HFFc6 (cell line): ENCODE data around the gene SFT2D3. TPM values are rescaled to one million over a fixed set of nuclear protein-coding genes. Genes with fewer than 3 reads are reported as not detected.
A peak's percentile ranks its signal among the peaks of the same experiment; 100 is the strongest.

Experiments
- DNase-seq: peaks from one replicate; pipeline ENCODE4 v3.0.0-alpha.2; 2018
- H3K27ac Mint-ChIP-seq: 2 replicates; pipeline ENCODE4 v1.8.0; 2020; ENCODE audit warnings: mild to moderate bottlenecking, mixed read lengths
- H3K27me3 Mint-ChIP-seq: 2 replicates; pipeline ENCODE4 v1.8.0; 2021; ENCODE audit warnings: mild to moderate bottlenecking, moderate library complexity, mixed read lengths; ENCODE audit not compliant: insufficient read depth
- H3K36me3 Mint-ChIP-seq: 2 replicates; pipeline ENCODE4 v1.8.0; 2021; ENCODE audit warnings: low read depth, mixed read lengths
- H3K4me1 Mint-ChIP-seq: 2 replicates; pipeline ENCODE4 v1.8.0; 2020; ENCODE audit warnings: low read depth, mixed read lengths
- H3K4me3 Mint-ChIP-seq: 2 replicates; pipeline ENCODE4 v1.8.0; 2020; ENCODE audit warnings: mild to moderate bottlenecking, moderate library complexity, mixed read lengths
- H3K9me3 Mint-ChIP-seq: 2 replicates; pipeline ENCODE4 v1.8.0; 2020; ENCODE audit warnings: mild to moderate bottlenecking, mixed read lengths
- CTCF ChIP-seq: fragments of 200-600 bp; sonication (generic); IDR thresholded peaks from 2 replicates; pipeline ENCODE4 v1.5.0; 2021; ENCODE audit warnings: antibody characterized with exemption, mild to moderate bottlenecking
- total RNA-seq, 6 experiments: library from RNA; stranded (reverse); fragmentation: NEBNext Ultra II Directional; extraction: Animal tissue kit (Norgen Biotek cat#: 25700); gene quantifications; 2 replicates in 1 of 6; 3 replicates in 5 of 6; pipeline ENCODE4 v1.2.3, GENCODE V29; 2021

Gene SFT2D3
- total RNA-seq, 6 experiments from 2014 or later = 2.5 to 3.2 (median 3.0) TPM

GRCh38 chr2:127690696-127691095 lies 10.6 kb upstream of the SFT2D3 start:
- no peak for DNase-seq
- H3K4me1 Mint-ChIP-seq = no peaks in the 10 kb centered on the region
- no peak for TF ChIP-seq CTCF
- peaks cover 26% of the 10 kb centered on the region for H3K36me3 Mint-ChIP-seq
- peaks cover 3% of the 10 kb centered on the region for H3K27me3 Mint-ChIP-seq
- H3K4me3 Mint-ChIP-seq = no peak overlapping the region
- H3K27ac Mint-ChIP-seq = no peak overlapping the region
- H3K9me3 Mint-ChIP-seq = peaks cover 33% of the 10 kb centered on the region

GRCh38 chr2:127694986-127695385 lies 6.3 kb upstream of the SFT2D3 start:
- Mint-ChIP-seq H3K36me3 (peaks cover 21% of the 10 kb centered on the region), H3K27ac (no peak overlapping the region), H3K27me3 (peaks cover 3% of the 10 kb centered on the region), H3K4me3 (no peak overlapping the region), H3K9me3 (peaks cover 17% of the 10 kb centered on the region), H3K4me1 (peaks cover 6% of the 10 kb centered on the region)
- TF ChIP-seq CTCF = no peak
- no peak for DNase-seq

- Mint-ChIP-seq H3K36me3 (peaks cover 21% of the 10 kb centered on the region), H3K27ac (no peak overlapping the region), H3K4me1 (peaks cover 12% of the 10 kb centered on the region), H3K9me3 (peaks cover 9% of the 10 kb centered on the region), H3K27me3 (peaks cover 3% of the 10 kb centered on the region), H3K4me3 (no peak overlapping the region)
- peak; percentile 50 for DNase-seq
- peak; percentile 58; the same call in 1 of the 2 replicates for TF ChIP-seq CTCF
These were observed 5.5 kb upstream of the SFT2D3 start for GRCh38 chr2:127695491-127696472.

GRCh38 chr2:127697482-127698180 lies 3.7 kb upstream of the SFT2D3 start:
- no peak for TF ChIP-seq CTCF
- no peak overlapping the region for H3K4me3 Mint-ChIP-seq
- no peaks in the 10 kb centered on the region for H3K9me3 Mint-ChIP-seq
- peaks cover 23% of the 10 kb centered on the region for H3K4me1 Mint-ChIP-seq
- peaks cover 13% of the 10 kb centered on the region; the same call in 1 of the 2 replicates for H3K36me3 Mint-ChIP-seq
- no peak for DNase-seq
- H3K27ac Mint-ChIP-seq = no peak overlapping the region
- H3K27me3 Mint-ChIP-seq = no peaks in the 10 kb centered on the region; the same call in 1 of the 2 replicates

- Mint-ChIP-seq H3K36me3 (peaks cover 15% of the 10 kb centered on the region; the same call in 1 of the 2 replicates), H3K9me3 (no peaks in the 10 kb centered on the region), H3K4me1 (peaks cover 27% of the 10 kb centered on the region), H3K27ac (no peak overlapping the region), H3K4me3 (no peak overlapping the region), H3K27me3 (no peaks in the 10 kb centered on the region; the same call in 1 of the 2 replicates)
- TF ChIP-seq CTCF = no peak
- no peak for DNase-seq
These were observed 2.5 kb upstream of the SFT2D3 start for GRCh38 chr2:127698553-127699355.
